HG03108 (cell line): Measurements from ENCODE around the gene ATG101.

ENCODE experiments used
- ATAC-seq: cut with Tn5 transposase; IDR thresholded peaks from one replicate; pipeline ENCODE4 v1.9.1; 2021; ENCODE audit warnings: moderate library complexity; ENCODE audit not compliant: unreplicated experiment

The ATG101 gene

DNA sequence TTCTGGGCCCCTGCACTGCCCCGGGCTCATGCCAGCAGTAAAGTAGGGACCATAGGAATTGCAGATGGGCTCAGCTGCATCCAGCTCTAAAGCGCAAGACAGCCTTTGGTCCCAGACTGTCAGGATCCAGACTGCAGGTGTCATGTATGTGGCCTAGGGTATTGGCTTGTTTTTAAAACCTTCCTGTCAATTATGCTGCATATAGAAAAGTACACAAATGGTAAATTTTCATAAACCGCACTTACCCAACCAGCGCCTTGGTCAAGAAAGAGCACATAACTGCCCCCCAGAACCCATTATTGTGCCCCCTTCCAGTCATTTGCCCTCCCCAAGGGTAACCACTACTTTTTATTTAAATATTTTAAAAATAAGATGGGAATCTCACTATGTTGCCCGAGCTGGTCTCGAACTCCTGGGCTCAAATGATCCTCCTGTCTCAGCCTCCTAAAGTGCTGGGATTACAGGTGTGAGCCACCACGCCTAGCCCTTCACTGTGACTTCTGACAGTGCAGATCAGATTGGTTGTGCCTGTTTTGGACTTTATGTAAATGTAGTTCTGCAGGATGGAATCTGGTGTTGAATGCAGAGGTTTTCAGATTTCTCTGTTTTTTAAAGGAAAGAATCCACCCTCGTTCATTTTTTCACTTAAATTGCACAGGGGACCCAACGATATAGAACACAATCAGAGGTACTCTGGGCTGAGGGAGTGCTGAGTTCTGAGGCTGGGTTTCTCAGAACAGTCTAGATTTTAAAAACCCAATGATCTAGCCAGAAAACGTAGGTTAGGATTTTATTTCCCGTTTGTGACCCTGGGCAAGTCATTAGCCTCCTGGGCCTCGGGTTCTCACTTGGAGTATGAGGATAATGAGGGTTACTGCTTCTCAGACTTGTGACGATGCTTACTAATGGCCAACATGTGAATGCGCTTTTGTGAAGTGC lies 11.9 kb upstream of the ATG101 start:
- no peak for ATAC-seq

DNA sequence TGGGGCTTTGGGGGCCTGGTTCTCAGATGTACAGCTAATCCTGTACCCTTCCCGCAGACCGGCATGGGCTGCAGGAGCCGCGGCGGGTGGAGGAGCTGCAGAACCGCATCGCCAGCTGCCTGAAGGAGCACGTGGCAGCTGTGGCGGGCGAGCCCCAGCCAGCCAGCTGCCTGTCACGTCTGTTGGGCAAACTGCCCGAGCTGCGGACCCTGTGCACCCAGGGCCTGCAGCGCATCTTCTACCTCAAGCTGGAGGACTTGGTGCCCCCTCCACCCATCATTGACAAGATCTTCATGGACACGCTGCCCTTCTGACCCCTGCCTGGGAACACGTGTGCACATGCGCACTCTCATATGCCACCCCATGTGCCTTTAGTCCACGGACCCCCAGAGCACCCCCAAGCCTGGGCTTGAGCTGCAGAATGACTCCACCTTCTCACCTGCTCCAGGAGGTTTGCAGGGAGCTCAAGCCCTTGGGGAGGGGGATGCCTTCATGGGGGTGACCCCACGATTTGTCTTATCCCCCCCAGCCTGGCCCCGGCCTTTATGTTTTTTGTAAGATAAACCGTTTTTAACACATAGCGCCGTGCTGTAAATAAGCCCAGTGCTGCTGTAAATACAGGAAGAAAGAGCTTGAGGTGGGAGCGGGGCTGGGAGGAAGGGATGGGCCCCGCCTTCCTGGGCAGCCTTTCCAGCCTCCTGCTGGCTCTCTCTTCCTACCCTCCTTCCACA lies 11.0 kb upstream of the ATG101 start:
- ATAC-seq: no peak

DNA sequence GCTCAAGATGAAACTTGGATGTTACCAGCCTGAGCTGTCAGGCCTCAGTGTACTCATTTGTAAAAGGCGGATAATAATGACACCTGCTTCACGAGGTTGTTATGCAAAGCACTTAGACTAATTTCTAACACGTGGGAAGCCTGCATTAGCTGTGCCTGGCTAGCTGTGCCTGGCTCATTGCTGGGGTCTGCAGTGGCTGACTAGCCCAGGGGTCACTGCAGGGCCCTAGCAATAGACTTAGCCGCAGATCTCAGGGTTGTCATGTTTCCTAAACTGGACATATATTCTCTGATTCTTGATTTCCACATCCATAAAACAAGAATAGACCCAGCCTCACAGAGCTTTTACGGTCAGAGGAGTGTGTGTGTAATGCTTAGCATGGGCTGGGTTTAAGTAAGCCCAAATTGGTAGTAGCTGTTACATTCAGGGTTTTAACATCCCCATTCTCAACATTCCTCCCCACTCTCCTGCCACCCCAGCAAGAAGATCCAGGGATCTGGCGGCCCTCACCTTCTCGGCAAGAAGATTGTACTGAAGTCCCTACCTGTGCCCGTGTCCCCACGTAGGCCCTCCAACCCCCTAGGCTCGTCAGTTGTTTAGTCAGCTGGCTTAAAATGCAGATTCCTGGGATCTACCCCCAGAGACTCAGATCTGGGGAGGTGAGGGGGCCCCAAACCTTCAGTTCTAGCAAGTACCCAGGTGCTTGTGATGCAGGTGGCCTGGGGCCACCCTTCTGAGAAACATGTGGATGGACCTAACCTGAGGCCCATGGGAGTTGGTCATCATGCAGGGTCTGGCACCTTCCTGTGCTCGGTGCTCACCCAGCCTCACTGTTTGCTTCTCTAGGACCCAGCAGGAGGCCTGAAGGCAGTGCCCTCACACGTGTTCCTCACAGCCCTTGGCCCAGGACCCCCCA lies 9.9 kb upstream of the ATG101 start:
- no peak for ATAC-seq

DNA sequence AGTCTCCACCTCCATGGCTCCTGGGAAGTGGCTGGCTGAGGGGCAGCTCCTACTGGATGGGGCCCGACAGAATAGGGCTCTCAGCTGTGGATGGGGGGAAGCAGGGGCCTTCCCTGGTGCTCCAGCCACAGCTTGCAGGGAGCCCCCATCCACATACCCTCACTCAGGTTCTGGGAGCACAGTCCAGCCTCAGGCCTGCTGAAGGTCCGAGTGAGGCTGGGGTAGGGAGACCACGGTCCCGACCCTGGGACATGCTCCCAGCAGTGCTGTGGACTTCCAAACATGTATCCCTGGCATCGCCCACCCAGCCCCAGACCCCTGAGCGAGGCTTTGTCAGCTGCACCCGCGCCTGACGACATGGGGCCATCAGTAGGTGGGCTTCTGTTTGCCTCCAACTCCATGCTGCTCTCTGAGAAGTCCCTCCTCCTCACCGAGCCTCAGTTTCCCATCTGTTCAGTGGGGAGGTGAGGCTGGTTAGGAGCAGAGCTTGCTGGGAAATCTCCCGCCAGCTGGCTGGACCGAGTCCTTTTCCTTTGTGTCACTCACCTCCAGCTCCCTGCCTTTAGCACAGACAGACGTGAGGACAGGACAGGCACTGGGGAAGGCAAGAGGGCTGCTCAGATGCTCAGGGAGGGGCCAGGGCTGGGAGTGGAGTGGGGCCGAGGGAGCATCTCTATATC lies 9.1 kb upstream of the ATG101 start:
- ATAC-seq: no peak

DNA sequence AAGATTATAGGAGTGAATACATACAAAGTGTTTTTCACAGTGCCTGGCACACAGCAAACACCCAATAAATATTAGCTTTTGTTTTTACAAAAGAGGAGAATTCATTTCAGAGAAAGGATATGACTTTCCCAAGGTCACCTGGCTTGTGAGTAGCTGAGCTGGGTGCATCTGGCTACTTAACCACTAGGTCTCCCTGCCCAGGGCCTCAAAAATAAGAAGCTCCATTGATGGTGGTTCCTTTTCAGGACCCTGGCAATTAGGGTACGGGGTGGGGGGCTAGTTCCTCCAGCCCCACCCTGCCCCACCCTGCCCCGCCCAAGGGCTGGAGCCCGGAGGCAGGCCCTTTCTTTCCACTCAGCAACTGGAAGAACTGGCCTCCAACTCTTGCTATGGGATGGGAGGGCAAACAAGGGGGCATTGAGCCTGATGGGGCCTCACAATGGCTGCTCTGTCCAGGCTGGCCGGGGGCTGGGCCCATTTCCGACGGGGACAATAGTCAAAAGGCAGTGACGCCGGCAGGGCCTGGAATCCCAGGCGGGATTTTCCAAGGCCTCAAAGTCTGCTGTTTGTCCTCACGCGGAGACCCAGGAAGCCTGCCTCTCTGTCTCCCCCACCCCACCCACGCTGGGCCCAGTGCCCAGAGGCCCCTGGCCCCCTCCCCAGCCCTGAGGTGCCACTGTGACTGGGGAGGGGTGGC lies 8.2 kb upstream of the ATG101 start:
- no peak for ATAC-seq

DNA sequence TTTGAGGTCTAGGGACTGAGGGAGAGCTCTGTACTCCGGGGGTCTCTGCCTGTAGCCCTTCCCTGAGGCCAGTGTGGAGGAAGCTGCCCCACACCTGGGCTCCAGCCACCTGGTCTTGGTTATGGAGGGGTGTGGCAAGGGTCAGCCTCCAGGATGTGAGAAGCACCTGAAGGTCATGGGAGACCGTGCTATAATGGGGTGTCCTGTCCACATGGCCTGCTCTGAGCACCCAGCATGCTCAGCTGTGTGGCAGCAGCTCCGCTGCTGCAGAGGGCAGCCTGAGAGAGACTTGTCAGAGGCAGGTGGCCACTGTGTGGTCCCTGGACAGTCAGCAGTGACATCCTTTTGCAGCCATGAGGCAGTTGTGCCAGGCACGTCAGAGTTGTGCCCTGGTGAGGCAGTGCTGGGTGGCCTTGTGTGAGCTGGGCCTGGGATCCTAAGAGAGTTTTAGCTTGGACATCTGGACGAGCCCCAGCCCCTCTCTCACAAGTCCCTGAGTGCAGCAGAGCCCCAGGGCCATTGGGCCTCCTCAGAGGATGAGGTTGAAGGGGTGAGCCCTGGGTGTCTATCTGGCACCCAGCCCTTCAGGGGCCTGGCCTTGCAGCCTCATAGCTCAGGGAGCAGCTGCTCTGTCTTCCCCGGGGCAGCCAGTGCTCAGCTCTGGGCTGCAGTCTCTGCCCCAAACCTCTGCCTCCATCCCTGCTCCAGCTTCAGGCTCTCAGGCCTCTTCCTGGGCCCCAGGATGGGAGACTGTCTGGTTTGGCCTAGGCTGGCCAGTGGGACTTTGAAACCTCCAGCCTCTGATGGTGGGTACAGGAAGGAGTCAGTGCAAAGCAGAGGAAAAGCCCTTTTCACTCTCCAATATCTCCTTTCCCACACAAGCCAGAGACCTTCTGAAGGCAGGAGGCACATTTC lies 7.4 kb upstream of the ATG101 start:
- ATAC-seq: no peak

DNA sequence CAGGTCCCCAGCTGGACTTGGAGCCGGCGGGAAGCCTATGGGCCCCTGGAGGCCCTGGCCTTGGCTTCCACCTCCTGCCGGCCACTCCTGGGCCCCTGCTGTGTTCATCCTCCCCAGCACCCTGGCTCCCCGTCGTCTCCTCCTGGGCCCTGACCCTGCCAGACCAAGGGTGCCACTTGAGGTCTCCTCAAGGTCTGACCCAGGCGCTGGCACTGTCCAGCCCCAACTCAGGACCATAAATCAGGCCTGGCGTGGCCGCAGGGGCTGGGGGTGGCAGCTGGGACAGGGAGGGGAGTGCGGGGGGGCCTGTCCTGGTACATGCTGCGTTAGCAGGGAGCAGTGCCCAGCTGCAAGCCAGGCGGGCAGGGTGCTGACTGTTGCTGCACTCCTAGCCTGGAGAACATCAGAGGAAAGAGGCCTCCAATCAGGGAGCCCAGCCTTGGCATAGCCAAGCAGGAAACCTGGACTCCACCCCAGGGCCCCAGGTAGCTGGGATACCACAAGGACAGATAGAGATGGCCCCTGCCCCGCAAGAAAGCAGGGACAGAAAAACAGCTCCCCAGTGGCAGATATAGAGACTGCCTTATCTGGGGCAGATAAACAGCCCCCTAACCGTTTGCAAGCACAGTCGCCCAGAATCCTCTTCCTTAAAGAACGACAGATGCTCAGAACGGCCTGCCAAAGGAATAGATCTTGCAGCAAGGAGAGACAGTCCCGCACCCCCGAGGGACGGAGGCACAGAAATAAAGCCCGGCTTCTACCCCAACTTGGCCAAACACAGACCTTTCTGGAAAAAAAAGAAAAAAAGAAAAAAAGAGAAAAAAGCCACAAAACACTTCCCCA lies 6.5 kb upstream of the ATG101 start:
- ATAC-seq: no peak

DNA sequence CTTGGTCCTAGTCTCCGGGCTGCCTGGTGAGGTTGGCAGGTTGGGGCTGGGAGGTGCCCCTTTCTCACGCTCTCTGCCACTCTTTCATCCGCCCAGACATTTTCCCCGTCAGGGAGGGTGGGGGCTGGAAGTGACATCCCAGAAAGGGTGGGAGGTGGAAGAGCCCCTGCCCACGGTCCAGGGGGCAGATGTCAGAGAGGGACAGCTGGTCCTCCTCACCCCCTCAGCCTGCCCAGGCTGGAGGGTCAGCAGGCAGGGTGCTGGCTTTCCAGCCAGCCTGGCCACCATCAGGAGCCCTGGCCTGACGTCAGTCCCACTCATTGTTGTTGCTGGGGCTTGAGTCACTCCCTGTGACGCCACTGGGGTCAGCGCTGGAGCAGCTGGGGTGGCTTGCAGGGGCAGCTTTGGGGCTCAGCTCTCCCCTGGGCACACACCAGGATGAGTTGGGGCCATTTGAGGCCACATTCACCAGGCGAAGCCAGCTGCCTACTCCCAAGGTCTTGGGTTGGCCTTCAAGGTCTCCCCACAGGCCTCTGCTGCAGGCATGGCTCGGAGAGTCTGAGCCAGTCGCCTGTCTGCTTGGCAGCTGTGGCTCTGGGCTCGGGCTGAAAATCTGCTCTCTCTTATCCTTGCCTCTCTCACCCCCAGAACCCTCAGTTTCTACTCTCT lies 5.7 kb upstream of the ATG101 start:
- ATAC-seq: no peak

DNA sequence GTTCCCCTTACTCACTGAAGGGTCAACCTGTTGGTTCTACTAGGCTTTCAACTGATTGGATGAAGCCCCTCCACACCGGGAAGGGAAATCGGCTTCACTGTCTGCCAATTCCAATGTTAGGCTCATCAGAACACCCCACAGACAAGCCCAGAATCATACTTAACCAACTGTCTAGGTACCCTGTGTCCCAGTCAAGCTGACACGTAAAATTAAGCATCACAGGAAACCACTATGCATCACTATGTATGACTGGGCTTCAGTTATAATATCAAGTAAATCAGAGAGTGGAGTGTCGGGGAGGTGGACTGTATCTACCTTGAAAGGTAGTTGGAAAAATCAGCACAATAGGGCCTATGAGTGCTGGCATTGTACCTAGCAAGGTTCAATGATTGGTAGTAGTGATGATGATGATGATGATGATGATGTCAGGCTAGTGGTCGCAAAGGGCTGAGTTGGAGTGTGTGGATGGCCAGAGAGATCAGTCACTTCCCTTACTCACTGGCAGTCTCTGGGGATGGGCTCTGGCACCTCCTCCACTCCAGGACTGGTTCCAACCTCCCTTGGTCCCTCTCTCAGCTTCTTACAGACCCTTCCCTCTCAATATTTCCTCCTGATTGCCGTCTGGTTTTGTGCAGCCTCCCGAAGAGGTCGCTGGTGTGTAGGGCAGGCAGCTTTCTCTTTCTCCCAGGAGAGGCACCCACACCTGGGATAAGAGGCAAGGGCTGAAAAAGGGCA lies 3.3 kb upstream of the ATG101 start:
- ATAC-seq: no peak

DNA sequence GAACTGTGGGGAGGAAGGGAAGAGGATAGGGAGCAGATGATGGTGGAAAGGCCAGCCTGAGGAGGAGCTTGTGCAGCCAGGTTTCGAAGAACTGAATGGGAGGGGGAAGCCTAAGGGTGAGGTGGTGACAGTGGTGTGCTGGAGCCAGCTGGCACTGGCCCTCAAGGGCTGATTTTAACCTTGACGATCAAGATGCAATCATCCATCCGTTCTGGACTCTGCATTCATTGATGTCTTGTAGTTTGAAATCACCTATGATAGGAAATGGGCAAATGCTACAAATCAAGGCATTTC lies 2.8 kb upstream of the ATG101 start:
- ATAC-seq: no peak

DNA sequence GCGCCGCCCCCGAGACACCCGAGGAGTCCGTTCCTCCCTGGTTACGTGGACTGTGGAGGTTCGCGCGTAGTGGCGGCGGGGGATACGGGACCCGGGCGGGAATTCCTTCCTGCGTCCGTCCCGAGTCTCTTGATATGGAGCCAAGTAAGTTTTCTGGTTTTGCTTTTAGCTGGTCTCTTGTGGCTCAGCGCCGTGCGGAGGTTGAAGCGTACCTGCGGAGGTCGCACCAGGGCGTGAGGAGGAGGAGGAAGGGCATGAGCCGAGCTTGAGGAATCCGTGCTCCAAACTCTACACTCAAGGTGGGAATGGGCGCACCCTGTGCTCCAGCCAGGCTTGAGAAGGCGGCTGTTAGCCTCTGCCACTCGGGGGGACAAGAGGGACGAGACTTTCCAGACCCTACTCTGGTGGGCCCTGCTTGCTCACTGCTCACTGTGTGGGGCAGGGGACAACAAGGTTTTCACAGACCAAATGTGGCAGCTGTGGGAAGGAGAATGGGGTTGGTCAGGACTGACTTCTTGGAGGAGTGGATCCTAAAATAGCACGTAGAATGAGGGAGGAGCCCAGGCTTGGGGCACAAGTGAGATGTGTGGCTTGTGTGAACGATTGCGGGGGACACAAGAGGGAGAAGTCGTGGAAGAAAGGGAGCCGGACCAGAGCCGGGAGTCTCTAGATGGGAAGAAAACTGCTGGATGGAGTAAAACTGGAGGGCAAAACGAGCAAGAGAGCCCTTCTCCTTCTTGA lies 577 bp downstream of the ATG101 start:
- ATAC-seq: no peak

DNA sequence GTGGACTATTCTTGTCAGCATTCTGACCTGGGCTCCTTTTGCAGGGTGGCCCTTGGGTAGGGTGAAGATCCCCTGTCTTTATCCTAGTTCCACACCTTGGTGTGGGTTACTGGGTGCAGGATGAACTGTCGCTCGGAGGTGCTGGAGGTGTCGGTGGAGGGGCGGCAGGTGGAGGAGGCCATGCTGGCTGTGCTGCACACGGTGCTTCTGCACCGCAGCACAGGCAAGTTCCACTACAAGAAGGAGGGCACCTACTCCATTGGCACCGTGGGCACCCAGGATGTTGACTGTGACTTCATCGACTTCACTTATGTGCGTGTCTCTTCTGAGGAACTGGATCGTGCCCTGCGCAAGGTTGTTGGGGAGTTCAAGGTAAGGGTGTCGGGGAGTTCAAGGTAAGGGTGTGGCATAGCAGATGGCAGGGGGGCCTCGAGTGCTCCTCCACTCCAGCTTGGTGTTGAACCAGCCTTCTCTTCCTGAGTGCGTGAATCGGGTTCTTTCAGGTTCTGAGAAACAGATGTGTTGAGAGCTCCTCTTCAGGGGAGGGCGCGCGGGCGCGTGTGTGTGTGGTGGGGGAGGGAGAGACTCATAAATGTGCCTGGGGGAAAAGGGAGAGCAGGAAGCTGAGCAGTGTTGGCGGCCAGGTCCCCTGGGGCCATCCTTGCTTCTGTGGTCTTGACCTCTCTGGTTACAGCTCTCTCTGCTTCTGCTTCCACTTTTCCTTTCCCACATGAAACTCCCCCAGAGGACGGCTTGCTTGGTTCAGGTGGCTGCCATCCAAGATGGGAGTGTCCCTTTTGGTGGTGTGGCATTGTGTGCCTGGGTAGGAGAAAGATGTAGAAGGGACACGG lies 4.0 kb downstream of the ATG101 start:
- ATAC-seq: no peak

DNA sequence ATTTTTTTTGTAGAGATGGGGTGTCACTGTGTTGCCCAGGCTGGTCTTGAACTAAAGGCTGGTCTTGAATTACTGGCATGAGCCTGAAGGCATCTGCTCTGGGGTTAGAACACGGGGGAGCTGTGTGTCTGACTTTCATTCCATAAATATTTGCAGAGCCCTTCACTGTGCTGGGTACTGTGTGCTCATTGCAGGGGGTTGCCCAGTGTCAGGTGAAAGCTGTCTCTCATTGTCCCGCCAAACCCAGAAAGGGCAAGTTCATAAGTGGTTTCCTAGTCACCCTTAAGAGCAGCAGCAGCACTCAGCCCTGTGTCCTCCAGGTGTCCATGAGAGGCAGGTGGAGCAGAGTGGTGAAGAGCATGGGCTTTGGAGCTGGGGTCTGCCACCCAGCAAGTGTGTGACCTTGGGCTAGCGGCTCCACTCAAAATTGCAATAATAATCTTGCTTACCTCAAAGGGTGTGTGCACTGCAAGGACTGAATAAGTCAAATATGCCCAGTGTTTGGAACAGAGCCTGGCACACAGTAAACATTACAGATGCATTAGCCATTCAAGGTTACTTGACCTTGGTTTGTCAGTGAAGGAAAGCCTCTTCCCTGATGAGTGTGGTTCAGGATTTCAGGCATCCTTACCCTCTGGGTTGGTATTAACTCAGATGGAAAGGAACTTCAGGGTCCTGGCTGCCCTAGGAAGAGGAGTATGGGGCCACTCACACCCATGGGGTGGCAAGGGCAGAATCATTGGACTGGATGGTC lies 5.4 kb downstream of the ATG101 start:
- no peak for ATAC-seq

DNA sequence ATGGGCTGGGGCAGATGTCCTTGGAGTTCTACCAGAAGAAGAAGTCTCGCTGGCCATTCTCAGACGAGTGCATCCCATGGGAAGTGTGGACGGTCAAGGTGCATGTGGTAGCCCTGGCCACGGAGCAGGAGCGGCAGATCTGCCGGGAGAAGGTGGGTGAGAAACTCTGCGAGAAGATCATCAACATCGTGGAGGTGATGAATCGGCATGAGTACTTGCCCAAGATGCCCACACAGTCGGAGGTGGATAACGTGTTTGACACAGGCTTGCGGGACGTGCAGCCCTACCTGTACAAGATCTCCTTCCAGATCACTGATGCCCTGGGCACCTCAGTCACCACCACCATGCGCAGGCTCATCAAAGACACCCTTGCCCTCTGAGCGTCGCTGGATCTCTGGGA lies 7.0 kb downstream of the ATG101 start:
- no peak for ATAC-seq

DNA sequence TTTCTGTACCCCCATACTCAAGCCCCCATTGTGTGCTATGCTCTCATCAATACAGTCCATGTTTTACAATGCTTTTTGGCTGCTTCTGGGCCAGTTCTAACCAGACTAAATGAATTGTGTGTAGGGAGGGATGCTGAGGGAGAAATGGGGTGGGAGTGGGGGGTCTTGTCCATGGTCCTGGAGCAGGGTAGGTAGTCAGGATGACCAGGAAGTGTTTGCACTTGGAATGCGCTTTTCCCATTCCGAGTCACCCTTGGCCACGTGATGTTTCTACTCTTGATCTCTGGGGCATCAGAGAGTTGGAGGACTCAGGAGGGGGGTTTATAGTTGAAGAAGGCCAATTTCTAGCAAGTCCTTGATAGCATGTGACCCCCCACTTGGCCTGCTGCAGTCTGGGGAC lies 8.5 kb downstream of the ATG101 start:
- ATAC-seq: no peak
